Smooth muscle cell (in vitro differentiated cells): ENCODE data around the gene PLAGL2. TPM values are rescaled to one million over a fixed set of nuclear protein-coding genes. Genes with fewer than 3 reads are reported as not detected.

ENCODE experiments used
- DNase-seq: peaks from one replicate; lab custom pipeline; 2025; ENCODE audit not compliant: unreplicated experiment; lab: John Stamatoyannopoulos, UW
- H2AFZ ChIP-seq: fragments of 200-600 bp; sonication (generic); 2 replicates; pipeline ENCODE4 v1.6.0; 2016; ENCODE audit warnings: antibody characterized with exemption, low read depth, mild to moderate bottlenecking
- H3F3A ChIP-seq: fragments of 200-600 bp; sonication (generic); 2 replicates; pipeline ENCODE4 v1.6.0; 2017; ENCODE audit warnings: antibody characterized with exemption, low read depth
- H3K27ac ChIP-seq: fragments of 200-600 bp; sonication (generic); 2 replicates; pipeline ENCODE4 v1.5.1; 2016; ENCODE audit warnings: low read depth, mild to moderate bottlenecking
- H3K27me3 ChIP-seq: fragments of 200-600 bp; sonication (generic); 2 replicates; pipeline ENCODE4 v1.6.1; 2016; ENCODE audit warnings: low read depth, mild to moderate bottlenecking
- H3K36me3 ChIP-seq: fragments of 200-600 bp; sonication (generic); 2 replicates; pipeline ENCODE4 v1.5.1; 2016; ENCODE audit warnings: low read depth
- H3K4me1 ChIP-seq: fragments of 200-600 bp; sonication (generic); 2 replicates; pipeline ENCODE4 v1.5.1; 2016; ENCODE audit warnings: low read depth
- H3K4me2 ChIP-seq: fragments of 200-600 bp; sonication (generic); 2 replicates; pipeline ENCODE4 v1.6.0; 2016; ENCODE audit warnings: mild to moderate bottlenecking
- H3K4me3 ChIP-seq: fragments of 200-600 bp; sonication (generic); 2 replicates; pipeline ENCODE4 v1.5.1; 2016; ENCODE audit warnings: mild to moderate bottlenecking
- H3K79me2 ChIP-seq: fragments of 200-600 bp; sonication (generic); 2 replicates; pipeline ENCODE4 v1.6.0; 2016; ENCODE audit warnings: low read depth, mild to moderate bottlenecking
- H3K9ac ChIP-seq: fragments of 200-600 bp; sonication (generic); 2 replicates; pipeline ENCODE4 v1.6.0; 2016; ENCODE audit warnings: low read depth
- H3K9me3 ChIP-seq: fragments of 200-600 bp; sonication (generic); replicated peaks from 2 replicates; pipeline ENCODE4 v1.5.1; 2016; ENCODE audit warnings: low read depth
- H4K20me1 ChIP-seq: fragments of 200-600 bp; sonication (generic); 2 replicates; pipeline ENCODE4 v1.6.0; 2016; ENCODE audit warnings: low read depth
- WGBS: methylation state at CpG from one replicate; pipeline ENCODE4 v1.1.7; 2016; ENCODE audit warnings: low lambda C conversion rate; 5-methylcytosine and 5-hydroxymethylcytosine counted together
- polyA plus RNA-seq: library from polyadenylated mRNA; unstranded; fragments of >200 nt; fragmentation: Nextera tagmentation; extraction: Ambion mirVana; gene quantifications from 2 replicates; pipeline ENCODE4 v1.2.1, GENCODE V29; 2016
- total RNA-seq: library from RNA; depleted of rRNA; stranded (reverse); fragments of >200 nt; gene quantifications from 2 replicates; pipeline ENCODE4 v1.2.3, GENCODE V29; 2014
- TF ChIP-seq, protein P1 (sequence below): fragments of 200-600 bp; sonication (generic); IDR thresholded peaks from 2 replicates; pipeline ENCODE4 v1.5.1; 2017; ENCODE audit warnings: borderline replicate concordance, mild to moderate bottlenecking, antibody characterized with exemption; ENCODE audit not compliant: insufficient read depth, poor library complexity, severe bottlenecking

The PLAGL2 gene
- total and polyA plus RNA-seq, 2 experiments from 2014 or later: 10.4 to 18.7 TPM

DNA sequence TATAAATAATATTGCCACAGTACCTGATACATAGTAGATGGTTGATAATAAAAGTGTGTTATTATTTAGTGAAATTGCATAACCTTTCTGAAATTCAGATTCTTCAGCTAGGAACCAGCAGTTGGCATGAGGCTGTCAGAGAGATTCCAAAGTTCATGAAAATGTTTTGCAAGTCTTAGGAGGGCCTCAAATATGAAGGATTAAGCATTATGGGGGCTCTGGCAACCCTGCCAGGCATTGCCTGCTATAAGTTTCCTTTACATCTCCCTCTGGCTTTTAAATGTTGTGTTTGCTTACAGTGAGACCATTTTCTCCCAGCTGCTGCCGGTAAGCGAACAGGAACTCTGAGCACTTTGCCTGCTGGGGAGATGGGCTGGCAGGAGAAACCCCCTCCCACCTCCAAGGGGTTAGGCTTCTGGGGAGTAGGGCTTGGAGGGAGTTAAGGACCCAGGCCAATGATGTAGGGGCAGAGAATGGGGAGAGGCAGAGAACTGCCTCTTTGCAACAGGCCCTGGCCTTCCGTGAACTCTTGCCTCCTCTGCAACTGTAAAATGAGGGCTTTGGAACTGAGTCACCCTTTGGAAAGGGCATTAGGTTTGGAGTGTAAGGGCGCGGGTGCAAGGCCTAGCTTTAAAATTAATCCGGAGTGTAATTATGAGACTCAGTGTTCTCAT, 36.7 kb upstream of the PLAGL2 start:
- WGBS: 84% methylated on average over 6 of the region's 6 CpGs
- Histone ChIP-seq H3K27ac (no peak overlapping the region), H2AFZ (no peak overlapping the region), H3K4me3 (no peak overlapping the region), H3K36me3 (no peaks in the 10 kb centered on the region), H3K27me3 (no peaks in the 10 kb centered on the region), H3K4me1 (no peaks in the 10 kb centered on the region), H4K20me1 (no peaks in the 10 kb centered on the region), H3K9ac (no peak overlapping the region), H3K79me2 (no peaks in the 10 kb centered on the region), H3F3A (no peaks in the 10 kb centered on the region), H3K4me2 (no peak overlapping the region), H3K9me3 (no peaks in the 10 kb centered on the region)
- no peak for DNase-seq
- TF ChIP-seq, protein P1, sequence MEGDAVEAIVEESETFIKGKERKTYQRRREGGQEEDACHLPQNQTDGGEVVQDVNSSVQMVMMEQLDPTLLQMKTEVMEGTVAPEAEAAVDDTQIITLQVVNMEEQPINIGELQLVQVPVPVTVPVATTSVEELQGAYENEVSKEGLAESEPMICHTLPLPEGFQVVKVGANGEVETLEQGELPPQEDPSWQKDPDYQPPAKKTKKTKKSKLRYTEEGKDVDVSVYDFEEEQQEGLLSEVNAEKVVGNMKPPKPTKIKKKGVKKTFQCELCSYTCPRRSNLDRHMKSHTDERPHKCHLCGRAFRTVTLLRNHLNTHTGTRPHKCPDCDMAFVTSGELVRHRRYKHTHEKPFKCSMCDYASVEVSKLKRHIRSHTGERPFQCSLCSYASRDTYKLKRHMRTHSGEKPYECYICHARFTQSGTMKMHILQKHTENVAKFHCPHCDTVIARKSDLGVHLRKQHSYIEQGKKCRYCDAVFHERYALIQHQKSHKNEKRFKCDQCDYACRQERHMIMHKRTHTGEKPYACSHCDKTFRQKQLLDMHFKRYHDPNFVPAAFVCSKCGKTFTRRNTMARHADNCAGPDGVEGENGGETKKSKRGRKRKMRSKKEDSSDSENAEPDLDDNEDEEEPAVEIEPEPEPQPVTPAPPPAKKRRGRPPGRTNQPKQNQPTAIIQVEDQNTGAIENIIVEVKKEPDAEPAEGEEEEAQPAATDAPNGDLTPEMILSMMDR: no peak

DNA sequence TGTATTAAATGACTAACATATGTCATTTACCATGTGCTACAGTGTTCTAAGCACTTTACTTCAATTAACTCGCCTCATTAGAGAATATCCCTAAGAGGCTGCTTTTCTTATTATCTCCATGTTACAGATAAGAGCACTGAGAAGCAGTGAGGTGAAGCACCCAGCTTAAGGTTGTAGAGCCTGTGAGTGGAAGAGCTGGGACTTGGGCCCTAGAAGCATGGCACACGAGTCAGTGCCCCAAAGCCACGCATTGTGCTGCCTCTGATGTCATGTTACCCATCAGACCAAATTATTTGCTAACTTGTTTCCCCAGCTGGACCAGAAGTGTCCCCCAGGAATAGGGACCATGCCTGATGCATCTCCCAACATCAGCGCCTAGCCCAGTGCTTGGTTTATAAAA, 34.3 kb upstream of the PLAGL2 start:
- H3K4me2 ChIP-seq: no peak overlapping the region
- H3K79me2 ChIP-seq: no peaks in the 10 kb centered on the region
- no peaks in the 10 kb centered on the region for H3K4me1 ChIP-seq
- H2AFZ ChIP-seq: no peak overlapping the region
- H3K9ac ChIP-seq: no peak overlapping the region
- H3K9me3 ChIP-seq: no peaks in the 10 kb centered on the region
- TF ChIP-seq, protein P1: no peak
- WGBS: 91% methylated on average over 4 of the region's 4 CpGs
- no peak for DNase-seq
- no peaks in the 10 kb centered on the region for H4K20me1 ChIP-seq
- H3K36me3 ChIP-seq: no peaks in the 10 kb centered on the region
- no peak overlapping the region for H3K27ac ChIP-seq
- H3K4me3 ChIP-seq: no peak overlapping the region
- no peaks in the 10 kb centered on the region for H3K27me3 ChIP-seq
- no peaks in the 10 kb centered on the region for H3F3A ChIP-seq

DNA sequence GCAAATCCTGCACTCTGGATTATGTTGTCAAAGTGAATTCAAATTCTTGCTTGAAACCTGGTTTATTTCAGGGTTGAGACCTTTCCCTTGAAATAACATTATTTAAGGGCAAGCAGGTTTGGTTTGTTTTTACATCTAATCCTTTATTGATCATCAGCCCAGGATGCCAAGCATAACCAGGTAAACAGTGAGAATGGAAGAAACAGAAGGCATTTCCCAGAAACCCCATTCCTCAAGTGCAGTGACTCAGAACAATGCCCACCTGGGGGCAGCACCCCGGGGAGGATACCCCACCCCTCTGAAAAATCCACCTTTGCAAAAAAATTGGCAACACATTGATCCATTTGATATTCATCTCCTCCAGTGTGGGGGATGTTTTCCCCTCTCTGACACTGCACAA, 32.7 kb upstream of the PLAGL2 start:
- H3K27me3 ChIP-seq: no peaks in the 10 kb centered on the region
- no peaks in the 10 kb centered on the region for H4K20me1 ChIP-seq
- TF ChIP-seq, protein P1: no peak
- H3F3A ChIP-seq: no peaks in the 10 kb centered on the region
- H3K36me3 ChIP-seq: no peaks in the 10 kb centered on the region
- no peak overlapping the region for H3K4me2 ChIP-seq
- no peaks in the 10 kb centered on the region for H3K4me1 ChIP-seq
- WGBS: 17% methylated on average over 1 of the region's 1 CpG
- no peaks in the 10 kb centered on the region for H3K9me3 ChIP-seq
- no peak overlapping the region for H2AFZ ChIP-seq
- H3K79me2 ChIP-seq: no peaks in the 10 kb centered on the region
- no peak overlapping the region for H3K9ac ChIP-seq
- no peak for DNase-seq
- no peak overlapping the region for H3K27ac ChIP-seq
- no peak overlapping the region for H3K4me3 ChIP-seq
